Measurements from ENCODE around the gene MGME1. TPM values are rescaled to one million over a fixed set of nuclear protein-coding genes. Genes with fewer than 3 reads are reported as not detected.

Gene MGME1
- total RNA-seq, 4 donors from 2014 or later = 16.1 to 38.0 (median 19.0) TPM

- no peak overlapping the region for H3K27ac ChIP-seq
- TF ChIP-seq POLR2A (IDR thresholded peaks at IDR 0.05) (no peak), CTCF (IDR thresholded peaks at IDR 0.05) (no peak)
These were observed 20.4 kb upstream of the MGME1 start for GRCh38 chr20:17948442-17948841.

GRCh38 chr20:17949899-17950298 is 18.9 kb upstream of the MGME1 start:
- Histone ChIP-seq H3K9me3 (no peaks in the 10 kb centered on the region), H3K27ac (no peak overlapping the region), H3K4me3 (no peak overlapping the region), H3K27me3 (no peaks in the 10 kb centered on the region), H3K36me3 (peaks cover 3 to 100% (median 5%) of the 10 kb centered on the region in 3 donors), H3K4me1 (no peaks in the 10 kb centered on the region)
- DNase-seq = no peak
- TF ChIP-seq POLR2A (IDR thresholded peaks at IDR 0.05) = no peak
- TF ChIP-seq CTCF (IDR thresholded peaks at IDR 0.05) = no peak

More at GRCh38 chr20:17948442-17948841, 20.4 kb upstream of the MGME1 start:
- H3K9me3 ChIP-seq = no peaks in the 10 kb centered on the region
- no peaks in the 10 kb centered on the region for H3K27me3 ChIP-seq
- no peak overlapping the region for H3K4me3 ChIP-seq
- no peaks in the 10 kb centered on the region for H3K4me1 ChIP-seq
- H3K36me3 ChIP-seq = peaks cover 0 to 97% (median 5%) of the 10 kb centered on the region in 3 donors
- DNase-seq = no peak

- H3K36me3 ChIP-seq = peaks cover 3 to 100% (median 5%) of the 10 kb centered on the region in 3 donors
- TF ChIP-seq CTCF (IDR thresholded peaks at IDR 0.05) (no peak), POLR2A (IDR thresholded peaks at IDR 0.05) (no peak)
- H3K27me3 ChIP-seq = no peaks in the 10 kb centered on the region
These were observed 18.1 kb upstream of the MGME1 start for GRCh38 chr20:17950670-17951069.

GRCh38 chr20:17951323-17951722 is 17.5 kb upstream of the MGME1 start:
- H3K4me3 ChIP-seq = no peak overlapping the region
- peaks cover 0 to 8% (median 3%) of the 10 kb centered on the region in 4 donors for H3K4me1 ChIP-seq
- H3K9me3 ChIP-seq = no peaks in the 10 kb centered on the region
- H3K36me3 ChIP-seq = peaks cover 3 to 100% (median 5%) of the 10 kb centered on the region in 3 donors
- DNase-seq = no peak
- H3K27me3 ChIP-seq = no peaks in the 10 kb centered on the region
- no peak overlapping the region for H3K27ac ChIP-seq
- no peak for TF ChIP-seq POLR2A (IDR thresholded peaks at IDR 0.05)
- no peak for TF ChIP-seq CTCF (IDR thresholded peaks at IDR 0.05)

More at GRCh38 chr20:17950670-17951069, 18.1 kb upstream of the MGME1 start:
- DNase-seq = no peak
- Histone ChIP-seq H3K27ac (no peak overlapping the region), H3K4me3 (no peak overlapping the region), H3K4me1 (peaks cover 0 to 2% (median under 1%) of the 10 kb centered on the region in 4 donors), H3K9me3 (no peaks in the 10 kb centered on the region)

- Histone ChIP-seq H3K27me3 (no peaks in the 10 kb centered on the region), H3K27ac (no peak overlapping the region), H3K4me1 (peaks cover 0 to 16% (median 5%) of the 10 kb centered on the region in 4 donors), H3K9me3 (no peaks in the 10 kb centered on the region), H3K4me3 (no peak overlapping the region), H3K36me3 (peaks cover 3 to 83% (median 5%) of the 10 kb centered on the region in 3 donors)
- TF ChIP-seq CTCF (IDR thresholded peaks at IDR 0.05) = no peak
- TF ChIP-seq POLR2A (IDR thresholded peaks at IDR 0.05) = no peak
- DNase-seq = no peak
These were observed 15.8 kb upstream of the MGME1 start for GRCh38 chr20:17952692-17953684.

All from Peyer's patch (tissue), 4 donors.